ENCODE measurements around the gene GABARAPL1.

Gene GABARAPL1

DNA sequence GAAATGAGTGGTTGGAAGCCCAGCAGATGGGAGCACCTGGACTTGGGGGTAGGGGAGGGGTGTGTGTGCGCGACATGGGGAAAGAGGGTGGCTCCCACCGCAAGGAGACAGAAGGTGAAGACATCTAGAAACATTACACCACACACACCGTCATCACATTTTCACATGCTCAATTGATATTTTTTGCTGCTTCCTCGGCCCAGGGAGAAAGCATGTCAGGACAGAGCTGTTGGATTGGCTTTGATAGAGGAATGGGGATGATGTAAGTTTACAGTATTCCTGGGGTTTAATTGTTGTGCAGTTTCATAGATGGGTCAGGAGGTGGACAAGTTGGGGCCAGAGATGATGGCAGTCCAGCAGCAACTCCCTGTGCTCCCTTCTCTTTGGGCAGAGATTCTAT, 9.2 kb downstream of the GABARAPL1 start:
- TF ChIP-seq, protein P1, sequence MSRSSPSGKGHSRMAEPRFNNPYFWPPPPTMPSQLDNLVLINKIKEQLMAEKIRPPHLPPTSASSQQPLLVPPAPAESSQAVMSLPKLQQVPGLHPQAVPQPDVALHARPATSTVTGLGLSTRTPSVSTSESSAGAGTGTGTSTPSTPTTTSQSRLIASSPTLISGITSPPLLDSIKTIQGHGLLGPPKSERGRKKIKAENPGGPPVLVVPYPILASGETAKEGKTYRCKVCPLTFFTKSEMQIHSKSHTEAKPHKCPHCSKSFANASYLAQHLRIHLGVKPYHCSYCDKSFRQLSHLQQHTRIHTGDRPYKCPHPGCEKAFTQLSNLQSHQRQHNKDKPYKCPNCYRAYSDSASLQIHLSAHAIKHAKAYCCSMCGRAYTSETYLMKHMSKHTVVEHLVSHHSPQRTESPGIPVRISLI (tag by site-specific recombination; IDR thresholded peaks at IDR 0.05) = no peak
- TF ChIP-seq, protein P2, sequence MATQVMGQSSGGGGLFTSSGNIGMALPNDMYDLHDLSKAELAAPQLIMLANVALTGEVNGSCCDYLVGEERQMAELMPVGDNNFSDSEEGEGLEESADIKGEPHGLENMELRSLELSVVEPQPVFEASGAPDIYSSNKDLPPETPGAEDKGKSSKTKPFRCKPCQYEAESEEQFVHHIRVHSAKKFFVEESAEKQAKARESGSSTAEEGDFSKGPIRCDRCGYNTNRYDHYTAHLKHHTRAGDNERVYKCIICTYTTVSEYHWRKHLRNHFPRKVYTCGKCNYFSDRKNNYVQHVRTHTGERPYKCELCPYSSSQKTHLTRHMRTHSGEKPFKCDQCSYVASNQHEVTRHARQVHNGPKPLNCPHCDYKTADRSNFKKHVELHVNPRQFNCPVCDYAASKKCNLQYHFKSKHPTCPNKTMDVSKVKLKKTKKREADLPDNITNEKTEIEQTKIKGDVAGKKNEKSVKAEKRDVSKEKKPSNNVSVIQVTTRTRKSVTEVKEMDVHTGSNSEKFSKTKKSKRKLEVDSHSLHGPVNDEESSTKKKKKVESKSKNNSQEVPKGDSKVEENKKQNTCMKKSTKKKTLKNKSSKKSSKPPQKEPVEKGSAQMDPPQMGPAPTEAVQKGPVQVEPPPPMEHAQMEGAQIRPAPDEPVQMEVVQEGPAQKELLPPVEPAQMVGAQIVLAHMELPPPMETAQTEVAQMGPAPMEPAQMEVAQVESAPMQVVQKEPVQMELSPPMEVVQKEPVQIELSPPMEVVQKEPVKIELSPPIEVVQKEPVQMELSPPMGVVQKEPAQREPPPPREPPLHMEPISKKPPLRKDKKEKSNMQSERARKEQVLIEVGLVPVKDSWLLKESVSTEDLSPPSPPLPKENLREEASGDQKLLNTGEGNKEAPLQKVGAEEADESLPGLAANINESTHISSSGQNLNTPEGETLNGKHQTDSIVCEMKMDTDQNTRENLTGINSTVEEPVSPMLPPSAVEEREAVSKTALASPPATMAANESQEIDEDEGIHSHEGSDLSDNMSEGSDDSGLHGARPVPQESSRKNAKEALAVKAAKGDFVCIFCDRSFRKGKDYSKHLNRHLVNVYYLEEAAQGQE (tag by site-specific recombination; IDR thresholded peaks at IDR 0.05) = no peak
- TF ChIP-seq, protein P3, sequence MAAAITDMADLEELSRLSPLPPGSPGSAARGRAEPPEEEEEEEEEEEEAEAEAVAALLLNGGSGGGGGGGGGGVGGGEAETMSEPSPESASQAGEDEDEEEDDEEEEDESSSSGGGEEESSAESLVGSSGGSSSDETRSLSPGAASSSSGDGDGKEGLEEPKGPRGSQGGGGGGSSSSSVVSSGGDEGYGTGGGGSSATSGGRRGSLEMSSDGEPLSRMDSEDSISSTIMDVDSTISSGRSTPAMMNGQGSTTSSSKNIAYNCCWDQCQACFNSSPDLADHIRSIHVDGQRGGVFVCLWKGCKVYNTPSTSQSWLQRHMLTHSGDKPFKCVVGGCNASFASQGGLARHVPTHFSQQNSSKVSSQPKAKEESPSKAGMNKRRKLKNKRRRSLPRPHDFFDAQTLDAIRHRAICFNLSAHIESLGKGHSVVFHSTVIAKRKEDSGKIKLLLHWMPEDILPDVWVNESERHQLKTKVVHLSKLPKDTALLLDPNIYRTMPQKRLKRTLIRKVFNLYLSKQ (tag by site-specific recombination; IDR thresholded peaks at IDR 0.05; ENCODE audit: borderline replicate concordance) = no peak
- TF ChIP-seq ZNF785 (tag by site-specific recombination; IDR thresholded peaks at IDR 0.05) (no peak), ZNF544 (tag by site-specific recombination; IDR thresholded peaks at IDR 0.05) (no peak), YY2 (tag by site-specific recombination; IDR thresholded peaks at IDR 0.05) (no peak), CTCF (tag by site-specific recombination; IDR thresholded peaks at IDR 0.05) (no peak), HOXC10 (CRISPR knock-in tag; IDR thresholded peaks at IDR 0.05) (no peak)
- Histone ChIP-seq H3K36me3 (ENCODE audit: control insufficient read depth in 2 of 2, insufficient read depth in 1 of 2, low read length in 2 of 2) (peaks cover 24 to 67% of the 10 kb centered on the region in 2 experiments), H3K4me1 (ENCODE audit: control insufficient read depth, insufficient read depth, low read length) (no peaks in the 10 kb centered on the region), H3K9me3 (ENCODE audit: control insufficient read depth, insufficient read depth, low read depth, low read length) (no peaks in the 10 kb centered on the region), H3K4me3 (ENCODE audit: low read depth, low read length) (no peak overlapping the region), H3K27ac (ENCODE audit: extremely low read depth, low read depth, low read length) (no peak overlapping the region)
- ChIA-PET POLR2A (no interaction called here), CTCF (interaction anchor here (1.3 kb wide), 1 partner anchor 14 kb away, joined by 5 read pairs; no protein-coding TSS in a partner anchor)

DNA sequence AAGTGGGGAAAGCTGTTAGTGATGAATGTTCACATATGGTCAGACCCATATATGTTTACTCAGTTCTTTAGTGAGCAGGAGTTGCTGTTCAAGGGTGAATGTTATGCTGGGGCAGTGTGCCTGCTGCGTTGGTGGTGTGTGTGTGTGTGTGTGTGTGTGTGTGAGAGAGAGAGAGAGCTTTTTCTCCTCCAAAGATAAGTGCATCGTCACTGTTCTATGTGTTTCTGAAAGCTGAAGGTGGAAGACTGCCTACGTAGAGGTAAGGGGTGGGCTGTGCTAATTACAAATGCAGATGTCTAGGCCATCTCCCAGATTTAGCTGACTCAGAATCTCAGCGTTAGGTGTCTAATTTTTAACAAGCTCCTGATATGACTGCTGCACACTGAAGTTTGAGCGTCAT, 10.5 kb downstream of the GABARAPL1 start:
- Histone ChIP-seq H3K4me3 (ENCODE audit: low read depth, low read length) (no peak overlapping the region), H3K27ac (ENCODE audit: extremely low read depth, low read depth, low read length) (no peak overlapping the region), H3K36me3 (ENCODE audit: control insufficient read depth in 2 of 2, insufficient read depth in 1 of 2, low read length in 2 of 2) (peaks cover 24 to 58% of the 10 kb centered on the region in 2 experiments), H3K9me3 (ENCODE audit: control insufficient read depth, insufficient read depth, low read depth, low read length) (no peaks in the 10 kb centered on the region), H3K4me1 (ENCODE audit: control insufficient read depth, insufficient read depth, low read length) (no peaks in the 10 kb centered on the region)
- ChIA-PET POLR2A (interaction anchor here (0.8 to 2.4 kb wide), 3 partner anchors 9 to 70 kb away, joined by 3 to 6 read pairs (median 3); no protein-coding TSS in a partner anchor), CTCF (interaction anchor here (0.6 to 1.1 kb wide), 2 partner anchors 108 to 339 kb away, joined by 3 to 4 read pairs; no protein-coding TSS in a partner anchor)
- TF ChIP-seq ZNF426 (tag by site-specific recombination; IDR thresholded peaks at IDR 0.05) (no peak), ZNF140 (tag by site-specific recombination; IDR thresholded peaks at IDR 0.05) (no peak), ZNF112 (tag by site-specific recombination; IDR thresholded peaks at IDR 0.05) (no peak), ZNF548 (tag by site-specific recombination; IDR thresholded peaks at IDR 0.05) (no peak), CTCF (tag by site-specific recombination; IDR thresholded peaks at IDR 0.05) (no peak), ZNF777 (tag by site-specific recombination; IDR thresholded peaks at IDR 0.05; ENCODE audit: borderline replicate concordance) (no peak), ZNF830 (tag by site-specific recombination; IDR thresholded peaks at IDR 0.05; ENCODE audit: low read depth) (no peak), ZNF747 (tag by site-specific recombination; IDR thresholded peaks at IDR 0.05) (no peak), ZNF664 (tag by site-specific recombination; IDR thresholded peaks at IDR 0.05) (no peak), HOXD13 (CRISPR knock-in tag; IDR thresholded peaks at IDR 0.05; ENCODE audit: borderline replicate concordance) (no peak)
- TF ChIP-seq, protein P4, sequence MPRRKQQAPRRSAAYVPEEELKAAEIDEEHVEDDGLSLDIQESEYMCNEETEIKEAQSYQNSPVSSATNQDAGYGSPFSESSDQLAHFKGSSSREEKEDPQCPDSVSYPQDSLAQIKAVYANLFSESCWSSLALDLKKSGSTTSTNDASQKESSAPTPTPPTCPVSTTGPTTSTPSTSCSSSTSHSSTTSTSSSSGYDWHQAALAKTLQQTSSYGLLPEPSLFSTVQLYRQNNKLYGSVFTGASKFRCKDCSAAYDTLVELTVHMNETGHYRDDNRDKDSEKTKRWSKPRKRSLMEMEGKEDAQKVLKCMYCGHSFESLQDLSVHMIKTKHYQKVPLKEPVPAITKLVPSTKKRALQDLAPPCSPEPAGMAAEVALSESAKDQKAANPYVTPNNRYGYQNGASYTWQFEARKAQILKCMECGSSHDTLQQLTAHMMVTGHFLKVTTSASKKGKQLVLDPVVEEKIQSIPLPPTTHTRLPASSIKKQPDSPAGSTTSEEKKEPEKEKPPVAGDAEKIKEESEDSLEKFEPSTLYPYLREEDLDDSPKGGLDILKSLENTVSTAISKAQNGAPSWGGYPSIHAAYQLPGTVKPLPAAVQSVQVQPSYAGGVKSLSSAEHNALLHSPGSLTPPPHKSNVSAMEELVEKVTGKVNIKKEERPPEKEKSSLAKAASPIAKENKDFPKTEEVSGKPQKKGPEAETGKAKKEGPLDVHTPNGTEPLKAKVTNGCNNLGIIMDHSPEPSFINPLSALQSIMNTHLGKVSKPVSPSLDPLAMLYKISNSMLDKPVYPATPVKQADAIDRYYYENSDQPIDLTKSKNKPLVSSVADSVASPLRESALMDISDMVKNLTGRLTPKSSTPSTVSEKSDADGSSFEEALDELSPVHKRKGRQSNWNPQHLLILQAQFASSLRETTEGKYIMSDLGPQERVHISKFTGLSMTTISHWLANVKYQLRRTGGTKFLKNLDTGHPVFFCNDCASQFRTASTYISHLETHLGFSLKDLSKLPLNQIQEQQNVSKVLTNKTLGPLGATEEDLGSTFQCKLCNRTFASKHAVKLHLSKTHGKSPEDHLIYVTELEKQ (tag by site-specific recombination; IDR thresholded peaks at IDR 0.05; ENCODE audit: borderline replicate concordance) = no peak
- TF ChIP-seq, protein P5, sequence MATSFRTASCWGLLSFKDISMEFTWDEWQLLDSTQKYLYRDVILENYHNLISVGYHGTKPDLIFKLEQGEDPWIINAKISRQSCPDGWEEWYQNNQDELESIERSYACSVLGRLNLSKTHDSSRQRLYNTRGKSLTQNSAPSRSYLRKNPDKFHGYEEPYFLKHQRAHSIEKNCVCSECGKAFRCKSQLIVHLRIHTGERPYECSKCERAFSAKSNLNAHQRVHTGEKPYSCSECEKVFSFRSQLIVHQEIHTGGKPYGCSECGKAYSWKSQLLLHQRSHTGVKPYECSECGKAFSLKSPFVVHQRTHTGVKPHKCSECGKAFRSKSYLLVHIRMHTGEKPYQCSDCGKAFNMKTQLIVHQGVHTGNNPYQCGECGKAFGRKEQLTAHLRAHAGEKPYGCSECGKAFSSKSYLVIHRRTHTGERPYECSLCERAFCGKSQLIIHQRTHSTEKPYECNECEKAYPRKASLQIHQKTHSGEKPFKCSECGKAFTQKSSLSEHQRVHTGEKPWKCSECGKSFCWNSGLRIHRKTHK (tag by site-specific recombination; IDR thresholded peaks at IDR 0.05) = no peak

All from HEK293 (cell line).